K562 (cell line): ENCODE measurements around the gene CSF2RB. TPM values are rescaled to one million over a fixed set of nuclear protein-coding genes. Genes with fewer than 3 reads are reported as not detected.

Experiments used
- AFF4 ChIP-seq: sonication (generic); formaldehyde crosslinking; IDR thresholded peaks from 2 replicates; pipeline ENCODE4 v1.8.0; 2023; ENCODE audit warnings: mild to moderate bottlenecking, missing genetic modification reagents
- ATF1 ChIP-seq, 2 experiments: fragments of 450-650 bp in 1 of 2; IDR thresholded peaks; 2 replicates each; pipeline ENCODE4 v1.6.1; 2016; ENCODE audit warnings: missing compliant biosample characterization in 1 of 2, missing genetic modification characterization in 1 of 2
- EP400 ChIP-seq: fragments of 450-650 bp; IDR thresholded peaks from 2 replicates; pipeline ENCODE4 v1.6.1; 2017; ENCODE audit warnings: antibody characterized with exemption, mild to moderate bottlenecking, moderate library complexity
- FOSL1 ChIP-seq: fragments of 200-800 bp; sonication (Bioruptor generic); conservative IDR thresholded peaks from 2 replicates; pipeline ENCODE4 v1.6.1; 2016; ENCODE audit warnings: missing genetic modification characterization, missing compliant biosample characterization
- MCM7 ChIP-seq, 2 experiments: fragments of 450-650 bp; IDR thresholded peaks; 2 replicates each; pipeline ENCODE4 v1.6.1; 2016 to 2018
- NR2F6 ChIP-seq: fragments of 450-650 bp; formaldehyde crosslinking; IDR thresholded peaks from 2 replicates; pipeline ENCODE4 v1.4.0; 2020; ENCODE audit warnings: mild to moderate bottlenecking
- PATZ1 ChIP-seq: fragments of 250-450 bp; sonication (Bioruptor Pico); IDR thresholded peaks from 2 replicates; pipeline ENCODE4 v1.5.0; 2020; ENCODE audit warnings: mild to moderate bottlenecking, borderline replicate concordance
- TAF15 ChIP-seq: fragments of 200-400 bp; formaldehyde crosslinking; IDR thresholded peaks from 2 replicates; pipeline ENCODE4 v1.6.1; 2017; ENCODE audit warnings: mild to moderate bottlenecking, low read depth, low read length, moderate library complexity
- TEAD4 ChIP-seq, 2 experiments: sonication (generic) in 1 of 2; formaldehyde crosslinking in 1 of 2; IDR thresholded peaks; 2 replicates each; pipeline versions ENCODE4 v1.6.1 to v1.8.0; 2012 to 2022; ENCODE audit warnings: borderline replicate concordance in 1 of 2, inconsistent platforms in 1 of 2, low read length in 1 of 2, mild to moderate bottlenecking in 1 of 2, missing genetic modification reagents in 1 of 2
- YY1 ChIP-seq, 3 experiments: IDR thresholded peaks; 2 replicates each; pipeline ENCODE4 v1.6.1; 2011; ENCODE audit warnings: low read length in 2 of 3, mild to moderate bottlenecking in 2 of 3, moderate library complexity in 2 of 3, borderline replicate concordance in 1 of 3, control low read depth in 1 of 3, low read depth in 1 of 3; ENCODE audit not compliant: insufficient read depth in 3 of 3, insufficient replicate concordance in 2 of 3, control insufficient read depth in 1 of 3, insufficient read length in 1 of 3; ENCODE audit errors: extremely low read depth in 1 of 3
- ZMIZ1 ChIP-seq, 2 experiments: fragments of 150-350 bp in 1 of 2; IDR thresholded peaks; 2 replicates each; pipeline ENCODE4 v1.6.1; 2012 to 2016; ENCODE audit warnings: low read depth in 2 of 2, low read length in 2 of 2, mild to moderate bottlenecking in 1 of 2, moderate library complexity in 1 of 2
- ZNF143 ChIP-seq: sonication (generic); formaldehyde crosslinking; IDR thresholded peaks from 2 replicates; pipeline ENCODE4 v1.9.0; 2022; ENCODE audit warnings: mild to moderate bottlenecking, missing genetic modification reagents
- ZNF280A ChIP-seq: fragments of 450-650 bp; IDR thresholded peaks from 2 replicates; pipeline ENCODE4 v1.6.1; 2018; ENCODE audit warnings: mild to moderate bottlenecking, low read depth; ENCODE audit not compliant: partially characterized antibody
- ZNF311 ChIP-seq: fragments of 250-450 bp; sonication (Bioruptor Pico); IDR thresholded peaks from 2 replicates; pipeline ENCODE4 v1.4.0; 2020; ENCODE audit warnings: mild to moderate bottlenecking, moderate library complexity
- ZNF668 ChIP-seq: fragments of 250-450 bp; sonication (Bioruptor Pico); IDR thresholded peaks from 2 replicates; pipeline ENCODE4 v1.8.0; 2022; ENCODE audit warnings: mild to moderate bottlenecking, inconsistent platforms
- ZNF695 ChIP-seq: fragments of 450-650 bp; formaldehyde crosslinking; IDR thresholded peaks from 2 replicates; pipeline ENCODE4 v1.4.0; 2020; ENCODE audit warnings: mild to moderate bottlenecking, moderate library complexity
- ZNF77 ChIP-seq: fragments of 250-450 bp; sonication (Bioruptor Pico); IDR thresholded peaks from 2 replicates; pipeline ENCODE4 v1.5.0; 2020
- polyA plus RNA-seq, 8 experiments: library from polyadenylated mRNA; depleted of rRNA in 4 of 8; stranded (reverse) in 5 of 8; unstranded in 3 of 8; fragments of >200 nt; fragmentation: Nextera tagmentation in 2 of 8; fragmentation: Illumina TruSeq in 1 of 8; extraction: Ambion mirVana in 2 of 8; extraction: Trizol in 1 of 8; gene quantifications; 2 replicates each; pipeline versions ENCODE4 v1.2.1 to v1.2.3, GENCODE V29; 2011 to 2014; ENCODE audit warnings: inconsistent platforms in 1 of 8, missing spikeins in 1 of 8
- total RNA-seq, 7 experiments: library from RNA; depleted of rRNA in 6 of 7; stranded (reverse); fragments of >200 nt in 6 of 7; fragmentation: Illumina TruSeq in 2 of 7; extraction: Trizol in 2 of 7; gene quantifications; 2 replicates each; pipeline versions ENCODE4 v1.2.1 to v1.2.3, GENCODE V29; 2011 to 2021; ENCODE audit warnings: low replicate concordance in 1 of 7

Gene CSF2RB
- total and polyA plus RNA-seq, 9 of the 15 experiments (the other 6 are each of a cell fraction or from before 2014, with no cell fraction given) = 0.04 to 1.0 (median 0.36) TPM

- TF ChIP-seq ZNF280A (no peak), YY1 (IDR thresholded peaks at IDR 0.05; ENCODE audit: borderline replicate concordance in 1 of 3, control insufficient read depth in 1 of 3, extremely low read depth in 1 of 3, insufficient read depth in 3 of 3, insufficient read length in 1 of 3, insufficient replicate concordance in 2 of 3, low read depth in 1 of 3, low read length in 2 of 3) (no peak), ZMIZ1 (IDR thresholded peaks at IDR 0.05; ENCODE audit: low read depth in 2 of 2, low read length in 2 of 2) (peak in 1 of 2 experiments; percentile 72; a peak in 2 of 4 replicates), ATF1 (CRISPR knock-in tag; IDR thresholded peaks at IDR 0.05) (no peak), ATF1 (tag; IDR thresholded peaks at IDR 0.05) (no peak), ZNF143 (CRISPR knock-in tag) (no peak), ZNF77 (no peak), FOSL1 (tag) (no peak), ZNF668 (CRISPR knock-in tag) (no peak), NR2F6 (CRISPR knock-in tag) (no peak), PATZ1 (no peak), EP400 (no peak), ZNF695 (CRISPR knock-in tag) (no peak), MCM7 (IDR thresholded peaks at IDR 0.05) (no peak), TAF15 (no peak), AFF4 (CRISPR knock-in tag) (no peak), ZNF311 (CRISPR knock-in tag) (no peak), TEAD4 (IDR thresholded peaks at IDR 0.05; ENCODE audit: low read length) (peak; percentile 89), TEAD4 (CRISPR knock-in tag; IDR thresholded peaks at IDR 0.05; ENCODE audit: borderline replicate concordance) (no peak)
These were observed 68.7 kb downstream of the CSF2RB start (continued) for GRCh38 chr22:36982136-36982535.
